Stimulated activated CD4-positive, alpha-beta T cell treated with anti-CD3 and anti-CD28 coated beads, Interleukin-4, amount 100 ng/mL, for 4 hours (primary cell): ENCODE results near the gene MXRA5.
"Not testable (repeated sequence)": the region's sequence is repeated elsewhere in the genome, so short reads cannot be mapped to it uniquely, and the experiment has no call there.

Source experiments
- DNase-seq, 2 experiments: peaks; one replicate each; pipeline ENCODE4 v3.0.0-alpha.2; 2020

Gene MXRA5

DNA sequence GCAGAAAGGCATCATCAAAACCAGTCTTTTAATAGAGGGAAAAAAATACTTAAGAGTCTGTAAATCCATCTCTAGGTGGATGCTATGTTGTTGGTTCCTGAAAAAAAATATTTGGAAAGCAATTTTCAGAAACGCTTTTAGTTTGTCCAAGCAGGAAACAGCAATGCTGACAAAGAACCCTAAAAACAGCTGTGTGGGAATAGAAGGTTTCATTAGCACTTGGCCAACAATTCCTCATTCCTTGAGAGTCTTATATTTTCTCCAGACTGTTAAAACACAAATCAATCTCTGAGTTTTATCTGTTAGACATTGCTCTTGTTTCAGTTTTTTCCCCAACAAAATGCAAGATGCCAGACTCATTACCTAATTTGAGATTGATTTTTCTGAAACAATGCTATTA, 6.4 kb downstream of the MXRA5 start:
- no peak for DNase-seq

DNA sequence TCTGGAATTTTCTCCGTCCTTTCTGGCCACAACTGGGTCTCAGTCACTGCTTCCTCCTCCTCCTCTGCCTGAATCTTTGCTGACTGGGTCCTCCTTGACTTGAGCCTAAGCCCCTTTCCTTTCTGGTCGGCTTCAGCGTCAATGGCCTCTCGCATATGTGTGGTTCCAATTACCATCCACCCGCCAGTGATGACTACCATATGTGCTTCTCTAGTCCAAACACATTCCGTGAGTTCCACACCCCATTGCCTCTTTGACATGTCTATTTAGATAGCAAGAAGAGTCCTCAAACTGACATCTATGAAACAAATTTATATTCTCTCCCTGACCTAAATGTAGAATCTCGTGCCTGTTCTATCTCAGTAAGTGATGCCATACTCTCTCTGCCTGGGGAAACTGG, 19.8 kb downstream of the MXRA5 start:
- DNase-seq: no peak

DNA sequence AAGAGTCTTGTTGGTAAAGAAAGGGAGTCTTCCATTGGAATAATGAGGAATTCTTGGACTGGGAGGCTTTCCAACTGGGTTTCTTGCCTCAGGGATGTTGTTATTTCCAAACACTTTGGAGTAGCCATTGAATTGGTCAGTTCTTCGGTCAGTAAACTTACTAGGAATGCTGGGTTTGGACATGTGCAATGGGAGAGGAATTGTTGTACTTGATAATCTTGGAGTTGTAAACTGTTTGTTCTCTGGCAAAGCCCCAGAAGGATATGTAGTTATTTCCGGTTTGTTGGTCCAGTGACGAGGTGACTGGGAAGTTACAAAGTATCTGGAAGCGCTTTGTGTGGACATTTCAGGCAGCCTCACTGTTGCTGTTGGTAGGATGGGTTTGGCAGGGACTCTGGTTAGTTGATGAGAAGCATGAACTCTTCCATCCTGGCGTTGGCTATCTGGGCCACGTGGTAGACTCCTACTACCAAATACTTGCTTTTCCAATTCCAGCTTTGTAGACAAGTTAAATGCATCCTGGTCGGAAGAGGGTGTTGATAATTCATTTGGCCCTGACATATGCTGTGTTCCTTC, 25.9 kb downstream of the MXRA5 start:
- no peak for DNase-seq

DNA sequence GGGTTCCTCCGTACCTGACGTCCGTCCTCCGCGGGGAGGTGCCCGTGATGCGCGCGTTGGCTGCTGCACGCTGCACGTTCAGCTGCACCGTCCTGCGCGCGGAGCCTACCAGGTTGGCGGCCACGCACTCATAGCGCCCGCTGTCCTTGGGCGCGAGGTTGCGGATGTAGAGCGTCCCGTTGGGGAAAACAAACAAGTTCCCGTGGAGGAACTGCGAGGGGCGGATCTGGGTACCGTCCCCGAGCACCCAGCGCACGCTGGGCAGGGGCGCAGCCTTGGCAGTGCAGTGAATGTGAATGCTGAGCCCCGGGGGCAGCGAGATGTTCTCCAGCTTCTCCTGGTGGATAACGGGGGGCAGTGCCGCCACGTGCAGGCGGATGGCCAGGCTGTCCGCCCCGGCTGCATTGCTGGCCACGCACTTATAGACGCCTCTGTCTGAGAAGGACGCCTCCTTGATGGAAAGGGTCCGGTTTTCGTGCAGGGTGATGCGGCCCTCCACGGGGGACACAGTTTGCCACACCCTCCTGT, 29.2 kb downstream of the MXRA5 start:
- no peak for DNase-seq

DNA sequence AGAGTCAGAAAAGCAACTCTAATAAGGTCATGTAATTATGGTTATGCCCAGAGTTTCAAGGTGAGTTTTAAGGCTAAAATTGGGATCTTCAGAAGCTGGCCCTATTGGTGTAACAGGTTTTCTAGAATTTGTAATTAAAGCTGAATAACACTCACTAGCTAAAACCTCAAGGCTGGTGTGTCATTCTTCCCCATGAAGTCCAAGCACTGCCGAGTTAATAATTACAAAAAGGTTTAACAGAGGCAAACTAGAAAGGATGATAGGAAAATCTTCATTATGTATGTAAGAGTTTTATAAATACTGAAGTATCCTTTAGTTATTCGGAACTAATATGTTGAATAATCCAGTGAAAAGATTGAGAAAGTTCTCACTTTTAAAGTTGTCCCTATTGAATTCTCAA, 34.3 kb downstream of the MXRA5 start:
- DNase-seq: no peak

DNA sequence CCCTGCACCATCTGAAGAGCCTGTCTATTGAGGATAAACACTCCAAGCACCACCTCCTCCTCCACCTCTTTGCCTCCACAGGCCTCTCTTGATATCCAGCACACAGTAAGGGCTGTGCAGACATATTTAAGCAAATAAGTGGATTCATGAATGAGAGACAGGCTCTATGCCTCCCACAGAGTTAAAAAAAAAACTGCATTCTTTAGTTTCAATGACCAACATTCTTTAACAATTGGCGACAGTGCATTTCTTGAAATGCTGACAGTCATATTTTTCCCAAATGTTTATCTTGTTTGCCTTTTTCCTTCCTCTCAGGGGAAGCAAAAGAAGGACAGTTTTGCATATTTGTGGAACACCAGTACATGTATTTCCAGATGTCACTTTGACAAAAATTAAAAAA, 38.6 kb downstream of the MXRA5 start:
- DNase-seq: no peak

DNA sequence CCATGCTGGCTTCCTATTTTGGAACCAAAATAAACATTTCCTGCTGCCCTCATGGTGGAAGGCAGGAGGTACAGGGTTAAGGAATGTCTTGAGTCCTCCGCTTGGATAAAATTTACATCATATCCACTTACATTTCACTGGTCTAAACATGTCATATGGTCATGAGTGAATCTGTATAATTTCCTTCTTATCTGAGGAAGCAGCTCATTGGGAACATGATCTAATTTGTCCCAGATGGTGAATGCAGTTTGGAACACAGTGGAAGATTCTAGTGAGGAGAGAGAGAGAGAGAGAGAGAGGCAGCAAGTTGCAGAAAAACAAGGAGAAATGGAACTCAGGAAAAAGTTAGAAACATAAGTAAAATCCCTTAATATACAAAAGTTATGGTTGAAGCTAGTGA, 46.8 kb downstream of the MXRA5 start:
- DNase-seq: no peak

DNA sequence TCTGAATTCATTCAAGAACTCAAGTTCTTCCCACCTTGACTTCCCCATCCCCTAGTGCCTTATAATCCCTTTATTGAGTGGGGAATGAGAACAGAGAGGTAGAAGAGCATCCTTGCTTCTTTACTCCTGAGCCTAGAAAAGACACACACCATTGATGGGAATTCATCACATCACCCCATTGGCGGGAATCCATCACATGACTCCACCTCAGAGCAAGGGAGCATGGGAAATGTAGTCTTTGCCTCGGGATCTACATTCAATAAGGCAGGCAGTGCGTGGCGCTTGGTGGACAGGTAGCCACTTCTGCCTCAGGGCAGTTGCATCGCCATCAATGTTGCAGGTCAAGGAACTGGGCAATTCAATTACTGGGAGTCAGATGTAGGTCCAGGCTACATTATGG, 50.7 kb downstream of the MXRA5 start:
- no peak for DNase-seq

DNA sequence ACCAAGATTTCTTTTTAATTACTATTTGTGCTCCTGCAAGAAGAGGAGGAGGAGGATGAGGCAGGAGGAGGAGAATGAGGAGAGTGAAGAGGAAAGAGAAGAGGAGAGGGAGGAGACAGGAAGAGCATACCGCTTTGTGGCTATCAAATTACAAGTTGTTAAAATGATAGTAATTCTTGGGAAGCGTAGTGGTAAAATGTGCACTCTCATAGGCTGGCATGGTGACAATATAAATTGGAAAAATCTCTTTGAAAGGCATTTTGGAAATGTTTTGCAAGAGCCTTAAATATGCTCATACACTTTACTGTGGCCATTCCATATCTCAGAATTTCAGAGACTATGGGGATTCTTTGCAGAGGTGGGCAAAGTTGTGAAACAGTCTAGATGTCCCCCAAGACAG, 53.2 kb downstream of the MXRA5 start:
- no peak for DNase-seq

DNA sequence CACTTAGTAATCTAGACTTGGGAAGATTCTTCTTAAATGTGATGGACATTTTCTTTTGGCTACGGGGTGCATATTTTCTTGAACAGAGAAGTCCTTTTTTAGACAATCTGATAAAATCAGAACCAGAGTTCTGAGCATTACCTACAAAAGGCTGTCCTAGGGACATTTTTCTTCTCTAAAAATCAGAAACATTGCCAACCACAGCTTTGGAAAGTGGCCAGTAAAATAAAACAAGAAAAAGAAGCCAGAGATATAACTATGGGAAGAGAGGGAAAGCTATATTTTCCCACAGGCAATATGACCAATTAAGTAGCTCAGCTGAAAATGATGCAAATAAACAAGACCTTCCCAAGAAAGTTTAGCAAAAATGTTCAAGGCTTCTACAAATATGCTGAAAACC, 55.9 kb downstream of the MXRA5 start:
- DNase-seq: no peak

DNA sequence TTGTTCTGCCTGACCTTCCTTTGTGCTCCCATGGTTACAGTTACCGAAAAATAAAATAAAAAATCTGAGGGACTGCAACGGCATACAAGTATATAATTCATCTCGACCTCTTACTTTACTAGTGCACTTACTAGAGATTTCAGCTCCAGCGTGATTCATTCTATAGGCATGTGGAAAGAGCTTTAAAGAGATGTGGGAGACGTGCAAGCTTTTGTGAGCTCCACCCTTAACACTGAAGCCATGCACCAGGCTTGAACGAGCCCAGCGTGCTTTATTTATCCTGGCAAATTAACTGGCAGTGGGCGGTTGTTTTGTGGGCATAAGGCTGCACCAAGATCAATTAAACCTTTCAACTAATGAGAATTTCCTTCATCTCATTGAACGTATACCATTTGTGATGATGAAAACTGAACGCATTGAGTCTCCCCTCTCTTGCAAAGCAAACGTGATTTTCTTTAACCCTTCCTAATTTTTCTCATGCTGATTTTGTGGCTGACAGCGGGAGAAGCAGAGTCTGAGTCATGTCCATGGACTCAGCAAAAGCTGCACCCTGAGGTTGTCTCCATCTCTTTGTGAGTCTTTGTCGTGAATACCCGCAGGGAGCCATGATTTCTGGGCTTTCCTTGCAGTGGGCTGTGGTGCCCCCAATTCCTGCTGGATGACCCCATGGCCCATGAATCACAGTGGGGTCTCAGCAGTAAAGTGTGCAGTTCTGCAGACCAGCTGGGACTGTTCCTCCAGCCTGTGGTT, 60.1 kb downstream of the MXRA5 start:
- DNase-seq: no peak

DNA sequence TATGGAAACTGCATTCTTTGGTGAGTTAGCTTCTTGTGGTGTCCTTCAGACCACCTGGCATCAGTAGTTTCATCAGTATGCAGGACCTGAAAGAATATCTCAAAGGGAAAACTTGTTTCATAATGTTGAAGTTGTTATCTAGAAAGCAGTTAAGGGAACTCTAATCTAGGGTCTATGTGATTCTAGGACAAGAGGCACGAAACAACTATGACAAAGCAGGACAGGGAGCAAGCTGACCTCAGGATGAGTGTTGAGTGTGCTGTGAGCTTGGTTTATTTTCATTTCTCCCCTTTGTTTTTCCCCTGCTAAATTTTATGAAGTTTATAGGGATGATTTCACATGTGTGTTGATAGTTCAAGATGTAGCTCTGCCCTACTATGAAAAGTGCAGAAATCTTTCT, 65.7 kb downstream of the MXRA5 start:
- no peak for DNase-seq

DNA sequence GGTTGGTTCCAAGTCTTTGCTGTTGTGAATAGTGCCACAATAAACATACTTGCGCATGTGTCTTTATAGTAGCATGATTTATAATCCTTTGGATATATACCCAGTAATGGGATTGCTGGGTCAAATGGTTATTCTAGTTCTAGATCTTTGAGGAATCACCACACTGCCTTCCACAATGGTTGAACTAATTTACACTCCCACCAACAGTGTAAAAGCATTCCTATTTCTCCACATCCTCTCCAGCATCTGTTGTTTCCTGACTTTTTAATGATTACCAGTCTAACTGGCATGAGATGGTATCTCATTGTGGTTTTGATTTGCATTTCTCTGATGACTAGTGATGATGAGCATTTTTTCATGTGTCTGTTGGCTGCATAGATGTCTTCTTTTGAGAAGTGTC, 72.8 kb downstream of the MXRA5 start:
- not testable (repeated sequence) for DNase-seq

DNA sequence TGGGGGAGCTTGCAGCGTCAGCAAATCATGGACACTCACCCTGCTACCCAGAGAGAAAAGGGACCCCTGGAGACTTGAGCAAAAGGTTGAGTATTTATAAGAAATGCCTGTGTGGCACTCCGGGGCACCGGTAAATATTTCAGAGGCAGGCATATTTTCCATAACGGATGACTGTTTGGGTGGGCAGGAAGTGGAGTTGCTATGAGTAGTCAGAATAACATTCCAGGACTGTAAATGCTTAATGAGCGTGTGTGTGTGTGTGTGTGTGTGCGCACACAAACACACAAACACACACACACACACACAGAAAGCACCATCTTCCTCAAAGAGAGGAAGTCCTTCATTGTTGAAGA, 74.6 kb downstream of the MXRA5 start:
- no peak for DNase-seq

DNA sequence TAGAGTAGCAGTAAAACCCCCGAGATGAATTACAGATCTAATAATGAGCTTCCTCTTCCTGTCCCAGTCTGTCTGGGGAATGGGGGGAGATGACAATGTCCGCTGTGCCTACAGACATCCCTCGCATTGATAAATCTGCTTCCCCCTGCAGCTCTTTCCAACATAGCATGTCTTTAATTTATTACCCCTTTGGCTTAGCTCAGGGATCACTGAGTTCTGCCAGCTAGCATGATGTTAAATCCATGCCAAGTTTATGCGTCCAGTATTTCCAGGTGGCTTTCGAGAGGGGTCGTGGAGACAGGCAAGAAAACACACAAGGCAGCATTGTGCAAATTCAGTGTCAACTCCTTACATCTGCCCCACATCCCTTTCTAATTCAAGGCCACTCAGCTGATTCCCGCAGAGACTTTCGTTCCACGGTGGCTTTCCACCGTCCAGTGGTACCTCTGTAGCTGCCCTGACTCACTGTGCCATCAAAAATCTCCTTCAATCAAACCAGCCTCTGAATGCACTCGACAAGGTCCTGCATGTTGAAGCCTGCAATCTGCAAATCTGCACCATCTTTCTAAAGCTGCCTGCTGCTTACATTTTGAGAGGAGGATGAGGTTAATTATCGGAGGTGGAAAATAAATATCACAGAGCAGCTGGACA, 75.1 kb downstream of the MXRA5 start:
- no peak for DNase-seq

DNA sequence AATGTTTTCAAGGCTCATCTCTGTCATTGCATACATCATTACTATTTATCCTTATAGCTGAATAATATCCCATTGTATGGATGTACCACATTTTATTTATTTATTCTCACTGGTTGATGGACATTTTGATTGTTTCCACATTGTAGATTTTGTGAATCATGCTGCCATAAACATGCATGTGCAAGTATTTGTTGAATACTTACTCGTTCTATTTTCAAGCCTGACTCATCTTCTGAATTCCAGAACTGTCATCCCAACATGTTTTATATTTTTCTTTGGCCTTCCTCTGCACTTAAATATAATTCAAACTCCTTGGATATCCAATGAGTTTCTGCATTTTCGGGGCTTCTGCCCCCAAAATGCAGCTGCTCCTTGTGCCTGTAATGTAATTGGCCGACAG, 77.6 kb downstream of the MXRA5 start:
- no peak for DNase-seq

DNA sequence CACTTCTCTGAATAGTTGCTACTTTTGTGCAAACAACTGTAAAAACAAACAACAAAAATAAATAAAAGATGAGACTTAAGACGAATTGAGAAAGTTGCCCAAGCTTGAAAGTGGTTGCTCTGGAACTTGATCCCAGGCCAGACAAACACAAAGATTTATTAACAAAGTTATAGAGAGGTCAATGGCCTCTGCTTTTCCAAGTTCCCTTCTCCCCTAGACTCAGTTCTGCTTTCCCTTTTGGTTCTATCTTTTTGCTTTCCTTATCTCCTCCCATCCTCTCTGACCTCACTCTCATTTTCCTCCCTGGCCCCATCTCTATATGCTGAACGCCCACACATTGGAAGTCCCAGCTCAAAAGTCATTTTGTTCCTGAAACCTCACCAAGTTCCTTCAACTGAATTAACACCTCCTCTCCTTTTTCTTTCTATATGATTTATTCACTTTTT, 82.7 kb downstream of the MXRA5 start:
- no peak for DNase-seq

DNA sequence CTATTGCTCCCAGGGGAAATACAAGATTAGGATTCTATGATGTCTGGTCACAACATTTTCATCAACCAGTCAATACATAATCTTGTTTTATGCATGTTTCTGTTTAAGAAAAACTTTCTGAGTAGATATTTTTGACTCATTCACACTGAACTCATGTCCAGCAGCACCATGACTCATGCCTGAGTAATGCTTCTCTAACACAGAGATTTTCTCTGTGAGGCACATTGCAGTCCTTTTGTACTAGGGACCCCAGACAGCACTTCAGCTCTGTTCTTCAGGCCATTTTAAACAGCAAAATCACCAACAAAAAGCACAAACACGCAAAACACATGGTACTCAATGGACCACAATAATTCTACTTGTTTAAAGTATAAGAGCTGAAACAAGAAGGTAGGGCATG, 83.6 kb downstream of the MXRA5 start:
- DNase-seq: no peak
